ENCODE results near the gene UBE2F.
"Not testable (repeated sequence)": the region's sequence is repeated elsewhere in the genome, so short reads cannot be mapped to it uniquely, and the experiment has no call there.

UBE2F gene

GRCh38 chr2:238022594-238023157 lies 55.9 kb downstream of the UBE2F start:
- DNase-seq, result no peak

- no peak for DNase-seq
These were observed 56.8 kb downstream of the UBE2F start for GRCh38 chr2:238023608-238024007.

DNA sequence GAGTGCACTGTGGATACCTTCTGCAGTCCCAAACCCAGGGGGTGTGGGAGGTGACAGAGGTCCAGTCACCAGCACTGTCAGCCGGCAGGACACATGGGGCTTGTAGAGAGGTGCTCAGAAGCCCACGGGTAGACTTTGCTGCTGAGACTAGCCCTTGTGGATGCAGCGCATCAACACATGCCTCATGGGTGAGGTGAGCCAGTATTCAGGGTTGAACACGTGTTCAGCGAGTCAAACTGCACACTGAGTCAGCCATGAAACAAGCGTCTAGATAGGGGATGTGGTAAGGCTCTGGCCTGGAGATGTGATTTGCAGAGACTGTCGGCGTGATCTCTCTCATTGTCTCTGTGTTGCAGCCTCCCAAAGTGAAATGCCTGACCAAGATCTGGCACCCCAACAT lies 58.2 kb downstream of the UBE2F start:
- DNase-seq, result no peak

DNA sequence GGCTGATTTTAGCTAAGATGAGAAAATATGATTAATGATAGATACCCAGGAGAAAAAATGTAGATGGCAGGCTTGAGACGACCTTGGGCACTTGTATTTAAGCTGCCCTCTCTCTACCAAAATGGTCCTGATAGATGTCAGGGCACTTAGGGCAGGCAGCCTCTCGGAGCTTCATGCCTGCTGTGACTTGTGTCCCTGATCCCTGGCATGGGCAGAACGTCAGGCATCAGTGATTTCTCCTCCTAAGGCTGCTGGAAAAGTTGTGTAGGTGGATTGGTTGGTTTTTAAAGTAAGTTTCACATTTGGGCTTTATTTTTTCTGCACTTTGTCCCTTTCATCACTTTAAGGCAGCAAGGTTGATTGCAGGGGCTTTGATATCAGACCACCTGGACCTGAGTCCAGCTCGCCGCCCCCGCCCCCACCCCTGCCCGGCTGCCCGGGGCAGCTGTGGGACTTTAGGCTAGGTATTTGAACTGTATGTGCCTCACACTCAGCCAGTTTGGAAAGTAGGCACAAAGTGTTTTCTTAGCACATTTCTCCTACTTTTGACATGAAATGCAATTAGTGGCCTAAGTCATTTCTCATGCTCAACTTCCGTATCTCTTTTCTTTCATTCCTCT lies 59.0 kb downstream of the UBE2F start:
- no peak for DNase-seq

DNA sequence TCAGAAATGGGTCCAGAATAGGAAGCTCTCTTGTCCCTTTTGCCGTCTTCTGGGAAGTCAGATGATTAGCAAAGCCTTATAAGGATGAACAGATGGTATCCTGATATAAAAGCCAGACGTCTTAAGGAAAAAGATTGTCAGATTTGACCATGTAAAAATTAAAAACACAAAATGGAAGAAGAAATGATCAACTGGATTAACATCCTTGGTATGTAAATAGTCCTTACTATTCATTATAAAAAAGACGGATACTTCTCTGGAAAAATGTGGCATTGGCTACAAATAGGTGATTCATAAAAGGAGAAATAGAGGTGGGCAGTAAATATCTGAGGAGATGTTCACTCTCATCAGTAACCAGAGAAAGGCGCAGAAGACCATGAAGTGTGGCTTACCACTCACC lies 60.2 kb downstream of the UBE2F start:
- no peak for DNase-seq

- DNase-seq, result no peak
These were observed 61.0 kb downstream of the UBE2F start for GRCh38 chr2:238027591-238028415.

DNA sequence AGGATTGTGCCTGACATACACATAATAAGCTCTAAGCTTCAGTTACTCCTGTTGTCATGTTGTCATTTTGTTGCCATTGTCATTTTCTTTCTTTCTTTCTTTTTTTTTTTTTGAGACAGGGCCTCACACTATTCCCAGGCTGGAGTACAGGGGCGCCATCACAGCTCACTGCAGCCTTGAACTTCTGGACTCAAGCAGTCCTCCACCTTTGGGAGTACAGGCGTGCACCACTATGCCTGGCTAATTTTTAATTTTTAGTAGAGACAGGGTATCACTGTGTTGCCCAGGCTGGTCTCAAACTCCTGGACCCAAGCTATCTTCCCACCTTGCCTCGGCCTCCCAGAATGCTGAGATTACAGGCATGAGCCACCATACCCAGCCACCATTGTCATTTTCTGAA lies 63.0 kb downstream of the UBE2F start:
- no peak for DNase-seq

DNA sequence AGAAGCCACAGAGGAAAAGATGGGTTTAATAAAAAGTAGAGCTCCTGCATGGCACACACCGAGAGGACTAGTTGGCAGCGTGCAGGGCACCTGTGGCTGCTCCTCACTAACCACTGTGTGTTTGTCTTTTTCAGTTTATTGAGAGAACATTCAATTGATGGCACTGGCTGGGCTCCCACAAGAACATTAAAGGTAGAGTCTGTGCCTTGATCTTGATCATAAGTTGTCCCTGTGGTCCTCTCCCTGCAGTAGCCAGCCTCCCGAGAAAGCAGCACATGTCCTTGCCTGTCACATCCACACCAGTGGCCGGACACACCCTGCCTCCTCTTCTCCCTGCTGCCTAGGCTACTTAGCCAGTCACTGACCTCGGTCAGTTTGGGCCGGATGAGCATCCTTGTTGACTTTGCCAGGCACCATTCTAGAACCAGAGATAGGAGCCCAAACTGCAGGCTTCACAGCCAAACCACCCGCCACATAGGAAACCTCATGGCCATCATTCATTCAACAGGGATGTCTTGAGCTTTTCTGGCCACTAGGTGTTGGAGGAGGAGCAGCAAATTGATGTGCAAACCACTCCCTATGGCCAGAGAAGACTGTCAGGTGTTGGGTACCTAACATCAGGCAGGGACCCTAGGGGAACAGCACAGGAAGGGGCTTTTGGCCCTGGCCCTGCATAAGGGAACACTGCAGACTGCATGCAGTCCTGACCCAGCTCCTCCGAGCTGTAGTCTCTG lies 63.8 kb downstream of the UBE2F start:
- no peak for DNase-seq

GRCh38 chr2:238031751-238032150 lies 64.9 kb downstream of the UBE2F start:
- DNase-seq, result no peak

DNA sequence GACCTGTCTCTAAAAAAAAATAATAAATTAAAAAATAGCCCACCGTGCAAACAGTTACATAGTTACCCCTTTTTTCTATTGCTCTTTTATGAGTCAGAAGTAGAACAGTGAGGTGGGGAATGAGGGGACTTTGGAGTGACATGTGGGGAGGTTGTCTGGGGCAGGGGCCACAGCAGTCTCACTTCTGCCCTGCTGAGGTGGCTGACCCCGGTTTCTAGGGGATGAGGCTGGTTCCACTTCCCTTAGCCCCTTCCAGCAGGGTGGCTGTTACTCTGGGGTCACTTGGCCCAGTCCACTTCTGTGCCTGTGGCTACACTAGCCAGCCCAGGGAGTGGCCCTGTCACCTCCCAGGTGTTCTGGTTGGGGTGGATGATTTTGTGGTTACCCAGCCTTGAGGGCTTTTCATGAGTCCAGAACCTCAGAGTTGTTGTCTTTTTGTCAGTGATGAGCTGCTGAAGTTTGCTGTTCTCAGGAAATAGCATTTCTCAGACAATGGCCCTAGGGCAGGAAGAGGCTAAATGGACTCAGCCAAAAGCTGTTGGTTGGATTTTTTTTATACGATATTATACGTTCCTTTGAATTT lies 66.0 kb downstream of the UBE2F start:
- DNase-seq, result no peak

DNA sequence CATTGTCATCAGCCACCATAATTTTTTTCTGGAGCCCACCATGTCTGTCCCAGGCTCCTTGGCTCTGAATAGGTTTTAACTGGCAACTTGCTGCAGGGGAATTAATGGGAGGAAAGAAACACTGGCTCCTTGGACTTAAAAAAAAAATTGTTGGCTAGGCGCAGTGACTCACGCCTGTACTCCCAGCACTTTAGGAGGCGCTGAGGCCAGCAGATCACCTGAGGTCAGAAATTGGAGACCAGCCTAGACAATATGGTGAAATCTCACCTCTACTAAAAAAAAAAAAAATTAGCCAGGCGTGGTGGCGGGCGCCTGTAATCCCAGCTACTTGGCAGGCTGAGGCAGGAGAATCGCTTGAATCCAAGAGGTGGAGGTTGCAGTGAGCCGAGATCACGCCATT lies 67.2 kb downstream of the UBE2F start:
- not testable (repeated sequence) for DNase-seq

DNA sequence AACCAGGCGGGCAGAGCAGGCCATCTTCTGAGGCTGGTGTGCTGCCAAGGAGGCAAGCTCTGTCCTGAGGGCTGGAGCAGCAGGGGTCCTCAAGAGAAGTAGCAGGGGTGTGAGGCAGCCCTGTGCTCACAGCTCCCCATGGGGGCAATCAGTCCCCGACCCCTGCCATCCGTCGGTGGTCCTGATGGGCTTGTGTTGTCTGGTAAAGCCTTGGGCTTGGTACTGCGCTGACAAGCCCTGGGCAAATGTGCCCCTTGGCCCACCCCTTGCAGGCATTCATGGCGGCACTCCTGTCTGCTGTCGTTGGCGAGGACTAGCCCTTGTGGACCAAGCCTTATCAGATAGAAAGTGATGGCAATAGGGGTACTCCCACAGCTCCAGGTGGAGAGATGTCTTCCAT lies 71.4 kb downstream of the UBE2F start:
- no peak for DNase-seq

DNA sequence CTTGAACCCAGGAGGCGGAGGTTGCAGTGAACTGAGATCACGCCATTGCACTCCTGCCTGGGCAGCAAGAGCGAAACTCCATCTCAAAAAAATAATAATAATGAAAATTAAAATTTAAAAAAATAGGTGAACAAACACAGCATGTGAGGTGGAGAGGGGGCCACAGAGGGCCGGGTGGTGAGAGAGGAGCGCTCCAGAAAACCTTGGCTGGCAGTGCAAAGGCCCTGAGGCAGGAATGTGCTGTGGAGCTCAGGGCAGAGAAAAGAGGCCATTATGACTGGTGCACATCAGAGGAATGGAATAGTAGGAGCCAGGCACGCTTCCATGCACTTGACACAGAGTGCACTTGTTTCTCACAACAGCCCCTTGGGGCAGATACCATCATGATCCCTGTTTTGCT lies 72.3 kb downstream of the UBE2F start:
- DNase-seq, result no peak

- no peak for DNase-seq
These were observed 73.2 kb downstream of the UBE2F start for GRCh38 chr2:238039985-238040384.

- DNase-seq, result no peak
These were observed 74.1 kb downstream of the UBE2F start for GRCh38 chr2:238040918-238041317.

GRCh38 chr2:238042090-238042489 lies 75.3 kb downstream of the UBE2F start:
- DNase-seq, result no peak

DNA sequence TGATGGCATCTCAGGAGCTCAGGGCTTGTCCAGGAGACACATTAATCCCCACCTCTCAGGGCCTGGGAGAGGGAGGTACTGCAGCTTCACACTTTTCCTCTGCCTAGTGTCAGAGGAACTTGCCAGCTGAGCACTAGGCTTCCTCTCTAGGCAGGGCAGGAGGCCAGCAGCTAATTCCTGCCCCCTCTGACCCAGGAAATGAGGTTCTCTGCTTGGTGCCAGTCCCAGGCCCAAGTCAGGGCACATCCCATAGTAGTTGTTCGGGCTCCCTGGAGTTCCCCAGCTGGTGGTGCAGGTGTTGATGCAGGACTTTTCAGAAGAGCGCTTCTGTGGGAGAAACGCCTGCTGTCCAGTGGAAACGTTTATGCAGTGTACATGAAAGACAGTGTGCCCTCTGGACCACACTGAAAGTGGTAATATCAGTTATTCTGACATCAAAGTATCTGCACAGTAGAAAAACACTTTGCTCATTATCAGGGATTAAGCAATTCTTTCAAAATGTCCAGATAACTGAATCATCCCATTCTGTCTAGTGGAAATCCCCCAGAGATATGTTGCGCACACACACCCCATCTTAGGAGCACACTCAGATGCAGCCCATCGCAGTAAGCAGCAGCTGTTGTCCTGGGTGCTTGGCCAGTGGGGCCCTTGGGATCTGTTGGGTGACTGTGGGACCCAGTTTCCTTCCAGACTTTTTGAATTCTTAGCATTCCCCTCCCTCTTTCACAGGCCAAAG lies 76.2 kb downstream of the UBE2F start:
- no peak for DNase-seq

GRCh38 chr2:238043851-238044250 lies 77.0 kb downstream of the UBE2F start:
- DNase-seq, result no peak

DNA sequence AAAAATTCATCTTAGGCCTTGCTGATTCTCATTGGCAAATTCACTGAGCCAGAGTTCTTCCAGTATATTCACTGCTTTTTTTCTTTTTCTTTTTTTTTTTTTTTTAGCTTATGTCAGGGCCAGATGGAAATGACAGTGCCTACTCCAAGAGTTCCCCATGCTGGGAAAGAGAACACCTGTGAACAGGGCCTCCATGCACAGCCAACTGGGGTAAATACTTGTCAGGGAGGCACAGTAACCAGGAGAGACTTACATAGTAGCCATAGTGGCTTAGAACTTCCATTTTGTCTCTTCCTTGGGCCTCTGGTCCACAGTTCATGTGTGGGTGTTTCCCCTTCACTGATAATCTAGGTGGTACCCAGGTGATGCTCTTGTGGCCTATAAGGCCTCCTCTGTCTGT lies 78.8 kb downstream of the UBE2F start:
- DNase-seq, result no peak

- no peak for DNase-seq
These were observed 80.0 kb downstream of the UBE2F start for GRCh38 chr2:238046725-238047270.

DNA sequence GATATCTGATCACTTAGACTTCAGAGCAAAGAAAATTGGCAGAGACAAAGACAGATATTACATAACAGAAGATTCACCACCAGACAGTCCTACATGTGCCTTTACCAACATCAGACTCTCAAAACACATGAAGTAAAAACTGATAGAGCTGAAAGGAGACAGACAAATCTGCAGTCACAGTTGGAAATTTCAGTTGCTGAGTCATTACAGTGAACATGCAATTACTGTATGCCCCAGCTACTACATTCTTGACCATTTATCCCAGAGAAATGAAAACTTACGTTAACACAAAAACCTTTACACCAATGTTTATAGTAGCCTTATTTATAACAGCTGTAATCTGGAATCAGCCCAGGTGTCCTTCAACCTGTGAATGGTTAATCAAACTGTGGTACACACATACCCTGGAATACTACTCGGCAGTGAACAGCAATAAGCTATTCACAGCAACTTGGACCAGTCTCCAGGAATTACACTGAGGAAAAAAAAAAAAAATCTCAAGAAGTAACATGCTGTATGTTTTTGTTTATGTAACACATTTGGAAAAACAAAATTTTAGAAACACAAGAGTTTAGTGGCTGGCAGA lies 86.5 kb downstream of the UBE2F start:
- no peak for DNase-seq

DNA sequence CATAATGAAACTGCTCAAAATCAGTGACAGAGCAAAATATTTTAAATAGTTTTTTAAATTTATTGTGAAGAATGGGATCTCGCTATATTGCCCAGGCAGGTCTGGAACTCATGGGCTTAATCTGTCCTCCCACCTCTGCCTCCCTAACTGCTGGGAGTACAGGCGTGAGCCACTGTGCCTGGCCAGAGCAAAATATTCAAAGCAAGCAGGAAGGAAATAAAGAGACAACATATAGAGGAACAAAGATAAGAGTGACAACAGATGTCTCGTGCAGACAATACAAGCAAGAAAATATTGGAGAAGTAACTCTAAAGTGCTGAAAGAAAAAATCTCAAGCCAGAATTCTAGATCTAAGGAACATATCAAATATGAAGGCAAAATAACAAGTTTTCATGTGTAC lies 89.0 kb downstream of the UBE2F start:
- DNase-seq, result no peak

Measured in NCI-H146 (cell line).